OCI-LY3 (cell line): ENCODE results near the gene CTCF.

ENCODE experiments used
- H2AFZ ChIP-seq: fragments of 200-600, 300-600 bp; shearing (Covaris generic); 2 replicates; pipeline ENCODE4 v1.6.0; 2014; ENCODE audit warnings: antibody characterized with exemption, low read depth, low read length
- H3K27ac ChIP-seq: fragments of 200-600, 300-600 bp; sonication (generic); 2 replicates; pipeline ENCODE4 v1.5.1; 2014; ENCODE audit warnings: mild to moderate bottlenecking, low read length, moderate library complexity, mixed read lengths
- H3K27me3 ChIP-seq: fragments of 200-600, 300-600 bp; sonication (generic); 2 replicates; pipeline ENCODE4 v1.6.1; 2014; ENCODE audit warnings: low read depth, low read length, mixed read lengths
- H3K36me3 ChIP-seq: fragments of 200-600, 300-600 bp; sonication (generic); replicated peaks from 2 replicates; pipeline ENCODE3; 2014; ENCODE audit warnings: low read depth, low read length, mixed read lengths
- H3K4me1 ChIP-seq: fragments of 300-600, 200-600 bp; sonication (generic); 2 replicates; pipeline ENCODE4 v1.6.1; 2014; ENCODE audit warnings: low read length, mixed read lengths
- H3K4me2 ChIP-seq: fragments of 200-600, 300-600 bp; sonication (generic); 2 replicates; pipeline ENCODE4 v1.6.1; 2014; ENCODE audit warnings: low read length, mixed read lengths
- H3K4me3 ChIP-seq: fragments of 300-600, 200-600 bp; sonication (generic); 2 replicates; pipeline ENCODE4 v1.5.1; 2014; ENCODE audit warnings: antibody characterized with exemption, mild to moderate bottlenecking, low read length, moderate library complexity
- H3K79me2 ChIP-seq: fragments of 300-600, 200-600 bp; shearing (Covaris generic); 2 replicates; pipeline ENCODE4 v1.6.1; 2014; ENCODE audit warnings: mild to moderate bottlenecking, low read length, mixed read lengths
- H3K9ac ChIP-seq: fragments of 300-600, 200-600 bp; shearing (Covaris generic); 2 replicates; pipeline ENCODE4 v1.6.0; 2014; ENCODE audit warnings: mild to moderate bottlenecking, low read length, moderate library complexity
- H3K9me3 ChIP-seq: fragments of 200-600, 300-600 bp; shearing (Covaris generic); 2 replicates; pipeline ENCODE4 v1.6.1; 2014; ENCODE audit warnings: low read length, mixed read lengths; ENCODE audit not compliant: insufficient read depth
- H4K20me1 ChIP-seq: fragments of 200-600, 300-600 bp; sonication (generic); 2 replicates; pipeline ENCODE4 v1.6.1; 2016; ENCODE audit warnings: low read length, mixed read lengths; ENCODE audit not compliant: insufficient read depth
- CTCF ChIP-seq: fragments of 200-600, 300-600 bp; sonication (generic); IDR thresholded peaks from 2 replicates; pipeline ENCODE4 v1.5.1; 2014; ENCODE audit warnings: antibody characterized with exemption, low read length, low read depth
- EZH2phosphoT487 ChIP-seq: fragments of 200-600 bp; shearing (Covaris generic); IDR thresholded peaks from 2 replicates; pipeline ENCODE4 v1.6.1; 2018; ENCODE audit warnings: antibody characterized with exemption, mixed run types, low read depth

CTCF gene

GRCh38 chr16:67661101-67661761 is 98.9 kb downstream of the CTCF start:
- Histone ChIP-seq H3K9ac (peak overlapping the region; percentile 64), H4K20me1 (no peaks in the 10 kb centered on the region), H3K27ac (peak overlapping the region; percentile 26; the same call in 1 of the 2 replicates), H3K4me2 (peak overlapping the region; percentile 84), H3K27me3 (no peaks in the 10 kb centered on the region), H3K9me3 (no peaks in the 10 kb centered on the region), H3K36me3 (peaks cover 19% of the 10 kb centered on the region), H3K79me2 (peaks cover 19% of the 10 kb centered on the region), H2AFZ (no peak overlapping the region), H3K4me3 (peak overlapping the region; percentile 99), H3K4me1 (peaks cover 19% of the 10 kb centered on the region)
- TF ChIP-seq EZH2phosphoT487 = no peak
- no peak for TF ChIP-seq CTCF

DNA sequence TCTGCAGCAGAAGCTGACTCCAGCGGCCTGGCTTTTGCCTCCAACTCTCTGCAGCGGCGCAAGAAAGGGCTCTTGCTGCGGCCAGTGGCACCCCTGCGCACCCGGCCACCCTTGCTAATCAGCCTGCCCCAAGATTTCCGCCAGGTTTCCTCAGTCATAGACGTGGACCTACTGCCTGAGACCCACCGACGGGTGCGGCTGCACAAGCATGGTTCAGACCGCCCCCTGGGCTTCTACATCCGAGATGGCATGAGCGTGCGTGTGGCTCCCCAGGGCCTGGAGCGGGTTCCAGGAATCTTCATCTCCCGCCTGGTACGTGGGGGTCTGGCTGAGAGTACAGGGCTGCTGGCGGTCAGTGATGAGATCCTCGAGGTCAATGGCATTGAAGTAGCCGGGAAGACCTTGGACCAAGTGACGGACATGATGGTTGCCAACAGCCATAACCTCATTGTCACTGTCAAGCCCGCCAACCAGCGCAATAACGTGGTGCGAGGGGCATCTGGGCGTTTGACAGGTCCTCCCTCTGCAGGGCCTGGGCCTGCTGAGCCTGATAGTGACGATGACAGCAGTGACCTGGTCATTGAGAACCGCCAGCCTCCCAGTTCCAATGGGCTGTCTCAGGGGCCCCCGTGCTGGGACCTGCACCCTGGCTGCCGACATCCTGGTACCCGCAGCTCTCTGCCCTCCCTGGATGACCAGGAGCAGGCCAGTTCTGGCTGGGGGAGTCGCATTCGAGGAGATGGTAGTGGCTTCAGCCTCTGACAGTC is 99.7 kb downstream of the CTCF start:
- Histone ChIP-seq H3K9me3 (no peaks in the 10 kb centered on the region), H3K9ac (no peak overlapping the region), H3K27ac (no peak overlapping the region), H3K4me3 (no peak overlapping the region), H3K36me3 (peaks cover 13% of the 10 kb centered on the region), H3K79me2 (peaks cover 19% of the 10 kb centered on the region), H3K27me3 (no peaks in the 10 kb centered on the region), H4K20me1 (no peaks in the 10 kb centered on the region), H3K4me2 (no peak overlapping the region), H3K4me1 (peaks cover 20% of the 10 kb centered on the region), H2AFZ (no peak overlapping the region)
- TF ChIP-seq CTCF (no peak), EZH2phosphoT487 (no peak)

- H3K4me2 ChIP-seq = no peak overlapping the region
- H3K9ac ChIP-seq = no peak overlapping the region
- H3K27me3 ChIP-seq = no peaks in the 10 kb centered on the region
- peaks cover 9% of the 10 kb centered on the region for H3K36me3 ChIP-seq
- no peak overlapping the region for H3K27ac ChIP-seq
- peaks cover 19% of the 10 kb centered on the region for H3K79me2 ChIP-seq
- H3K9me3 ChIP-seq = no peaks in the 10 kb centered on the region
- H4K20me1 ChIP-seq = no peaks in the 10 kb centered on the region
- TF ChIP-seq EZH2phosphoT487 (no peak), CTCF (no peak)
- H3K4me3 ChIP-seq = no peak overlapping the region
- H2AFZ ChIP-seq = no peak overlapping the region
- peaks cover 25% of the 10 kb centered on the region for H3K4me1 ChIP-seq
Observed at GRCh38 chr16:67662653-67663010, 100.3 kb downstream of the CTCF start.

DNA sequence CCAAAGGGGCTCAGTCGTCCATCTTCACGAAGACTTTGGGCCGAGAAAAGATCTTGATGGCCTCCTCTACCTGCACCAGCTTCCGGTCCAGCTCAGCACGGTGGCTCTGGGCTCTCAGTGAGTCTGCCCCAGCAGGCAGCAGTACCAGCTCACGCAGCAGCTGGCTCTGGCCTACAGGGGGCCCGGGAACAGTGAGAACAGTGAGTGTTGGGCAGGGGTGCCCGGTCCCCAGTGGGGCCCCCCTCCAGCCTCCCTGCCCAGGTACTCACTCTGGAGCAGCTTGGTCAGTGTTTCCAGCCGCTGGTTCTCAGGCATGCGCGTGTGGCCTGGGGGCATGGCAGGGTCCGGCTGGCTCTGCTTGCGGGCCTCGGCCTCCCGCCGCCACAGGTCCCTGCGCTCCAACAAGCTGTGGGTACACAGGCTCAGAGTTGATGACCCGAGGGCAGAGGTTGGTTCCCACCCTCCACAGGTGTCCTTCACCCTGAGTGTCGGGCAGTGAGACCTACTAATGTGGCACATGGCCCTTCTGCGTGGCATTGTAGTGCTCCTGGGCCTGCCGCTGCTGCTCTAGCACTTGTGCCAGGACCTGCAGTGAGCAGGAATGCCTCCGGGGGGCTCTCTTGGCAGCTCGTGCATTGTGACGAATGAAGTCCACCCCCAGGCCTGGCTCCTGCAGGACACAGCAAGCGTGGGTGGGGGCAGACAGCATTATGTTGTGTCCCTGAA is 101.0 kb downstream of the CTCF start:
- Histone ChIP-seq H3K9me3 (no peaks in the 10 kb centered on the region), H3K4me2 (no peak overlapping the region), H3K9ac (no peak overlapping the region), H3K4me1 (peaks cover 32% of the 10 kb centered on the region), H3K36me3 (peaks cover 7% of the 10 kb centered on the region), H3K27ac (no peak overlapping the region), H3K4me3 (no peak overlapping the region), H3K27me3 (no peaks in the 10 kb centered on the region), H4K20me1 (no peaks in the 10 kb centered on the region), H2AFZ (no peak overlapping the region), H3K79me2 (peaks cover 17% of the 10 kb centered on the region)
- TF ChIP-seq EZH2phosphoT487 (no peak), CTCF (peak; percentile 38)
